HL-60 (cell line): ENCODE results near the gene LIPC.

ENCODE experiments used
- CTCF ChIP-seq: IDR thresholded peaks from one replicate; pipeline ENCODE4 v1.5.1; 2011; ENCODE audit warnings: low read length, control low read depth, inconsistent platforms; ENCODE audit not compliant: insufficient read depth
- GABPA ChIP-seq: IDR thresholded peaks from 2 replicates; pipeline ENCODE4 v1.6.1; 2012; ENCODE audit warnings: low read depth
- POLR2AphosphoS5 ChIP-seq: IDR thresholded peaks from 2 replicates; pipeline ENCODE4 v1.6.1; 2012; ENCODE audit warnings: low read depth
- REST ChIP-seq: IDR thresholded peaks from 2 replicates; pipeline ENCODE4 v1.6.1; 2012; ENCODE audit warnings: low read depth; ENCODE audit not compliant: insufficient replicate concordance
- SPI1 ChIP-seq: IDR thresholded peaks from 2 replicates; pipeline ENCODE4 v1.6.1; 2012; ENCODE audit warnings: low read depth, mild to moderate bottlenecking, borderline replicate concordance

DNA sequence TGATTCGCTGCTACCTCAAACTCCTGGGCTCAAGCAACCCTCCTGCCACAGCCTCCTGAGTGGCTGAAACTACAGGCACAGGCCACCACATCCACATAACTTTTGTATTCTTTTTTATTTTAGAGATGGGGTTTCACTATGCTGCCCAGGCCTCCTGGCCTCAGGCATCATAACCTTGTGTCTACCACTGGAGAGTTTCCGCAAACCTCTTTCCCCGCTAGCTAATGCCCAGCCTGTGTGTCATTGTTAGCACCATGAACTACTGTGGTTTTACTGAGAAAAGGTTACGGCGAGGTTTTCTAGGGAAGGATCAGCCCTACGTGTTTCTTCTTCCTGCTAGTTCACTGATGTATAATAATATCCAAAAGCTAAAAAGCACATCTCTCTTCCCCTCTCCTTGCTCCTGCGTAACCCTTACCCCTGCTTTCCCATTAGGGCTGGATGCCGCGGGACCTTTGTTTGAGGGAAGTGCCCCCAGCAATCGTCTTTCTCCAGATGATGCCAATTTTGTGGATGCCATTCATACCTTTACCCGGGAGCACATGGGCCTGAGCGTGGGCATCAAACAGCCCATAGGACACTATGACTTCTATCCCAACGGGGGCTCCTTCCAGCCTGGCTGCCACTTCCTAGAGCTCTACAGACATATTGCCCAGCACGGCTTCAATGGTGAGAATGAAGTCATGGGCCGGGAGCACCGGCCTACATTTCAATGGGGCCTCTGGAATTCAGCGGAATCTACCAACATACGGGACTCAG, 113.7 kb downstream of the LIPC start:
- no peak for TF ChIP-seq CTCF
- TF ChIP-seq POLR2AphosphoS5: no peak
- no peak for TF ChIP-seq GABPA
- no peak for TF ChIP-seq REST
- TF ChIP-seq SPI1: no peak
